Left renal pelvis (tissue), 4 donors: ENCODE results near the gene FBXW8. TPM values are rescaled to one million over a fixed set of nuclear protein-coding genes. Genes with fewer than 3 reads are reported as not detected.

Experiments used
- DNase-seq, 4 donors: peaks; one replicate each; pipeline ENCODE4 v3.0.0-alpha.2; 2013; ENCODE audit warnings: low read depth in 4 of 4, low spot score in 3 of 4
- polyA plus RNA-seq, 4 donors: library from polyadenylated mRNA; unstranded; fragments of 120-200 nt; gene quantifications; one replicate each; pipeline ENCODE4 v1.2.1, GENCODE V29; 2013; ENCODE audit not compliant: insufficient read length in 4 of 4

FBXW8 gene
- polyA plus RNA-seq, 4 donors, result 22.7 to 25.5 (median 23.8) TPM

- DNase-seq, result no peak
Measured at GRCh38 chr12:117033382-117034221, 122.9 kb downstream of the FBXW8 start.

GRCh38 chr12:117034249-117034648 is 123.5 kb downstream of the FBXW8 start:
- DNase-seq, result no peak

GRCh38 chr12:117034701-117035151 is 124.0 kb downstream of the FBXW8 start:
- DNase-seq, result no peak

DNA sequence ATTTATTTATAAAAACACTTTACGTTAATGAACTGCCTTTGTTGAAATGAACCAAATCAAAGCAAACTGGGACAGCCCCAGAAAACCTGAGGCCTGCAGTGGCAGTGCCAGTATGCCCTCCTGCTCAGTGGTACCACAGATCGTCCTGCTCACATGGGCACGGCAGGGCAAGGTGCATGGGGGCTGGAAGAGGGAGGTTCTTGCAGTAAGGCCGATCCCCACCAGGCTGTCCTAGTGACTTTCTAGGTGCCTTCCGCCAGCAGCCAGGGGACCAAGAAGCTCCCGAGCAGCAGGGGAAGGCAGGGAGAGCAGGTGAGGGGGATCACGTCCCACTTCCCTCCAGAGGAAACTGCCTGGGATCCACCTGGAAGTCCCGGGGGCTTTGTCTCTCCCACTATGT is 124.5 kb downstream of the FBXW8 start:
- DNase-seq, result no peak

GRCh38 chr12:117036046-117036445 is 125.3 kb downstream of the FBXW8 start:
- DNase-seq, result no peak

- DNase-seq, result no peak
Measured at GRCh38 chr12:117036547-117036946, 125.8 kb downstream of the FBXW8 start.

- no peak for DNase-seq
Measured at GRCh38 chr12:117037289-117038022, 126.7 kb downstream of the FBXW8 start.

- DNase-seq, result no peak
Measured at GRCh38 chr12:117038023-117038680, 127.4 kb downstream of the FBXW8 start.

- DNase-seq, result no peak
Measured at GRCh38 chr12:117038919-117039318, 128.2 kb downstream of the FBXW8 start.

- DNase-seq, result no peak
Measured at GRCh38 chr12:117039891-117040309, 129.2 kb downstream of the FBXW8 start.

DNA sequence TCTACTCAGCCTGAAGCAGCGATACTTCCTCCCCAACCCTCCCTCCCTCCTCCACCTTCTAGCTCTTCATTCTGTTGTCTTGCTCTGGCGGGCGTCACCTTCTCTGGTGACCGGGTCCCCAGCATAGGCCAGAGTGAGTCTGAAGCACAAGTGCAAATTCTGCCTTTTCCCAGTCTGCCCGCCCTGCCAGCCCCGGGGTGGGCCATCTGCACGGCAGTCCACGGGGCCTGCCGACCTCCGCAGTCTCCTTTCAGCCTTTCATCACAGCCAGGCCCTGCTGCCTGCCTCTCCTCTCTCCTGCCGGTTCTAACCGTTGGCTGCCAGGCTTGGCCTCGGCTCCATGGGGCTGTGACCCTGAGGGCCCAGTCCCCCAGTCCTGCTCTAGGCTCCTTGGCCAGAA is 129.7 kb downstream of the FBXW8 start:
- DNase-seq, result no peak

DNA sequence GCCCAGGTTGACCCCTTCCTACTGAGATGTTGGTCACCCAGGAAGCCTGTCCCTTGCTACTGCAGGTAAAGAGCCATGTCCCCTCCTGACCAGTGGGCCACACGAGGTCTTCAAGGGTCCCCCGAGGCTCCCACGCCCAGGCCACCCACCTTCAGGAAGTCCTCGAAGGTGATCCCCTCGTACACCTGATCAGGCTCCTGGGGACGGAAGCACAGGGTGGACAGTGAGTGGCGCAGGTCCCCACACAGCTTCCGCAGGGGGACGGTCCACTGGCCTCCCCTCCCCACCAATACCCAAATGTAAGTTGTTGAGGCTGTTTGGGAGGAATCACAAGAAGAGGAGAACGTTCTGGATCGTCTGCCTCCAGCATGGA is 131.0 kb downstream of the FBXW8 start:
- DNase-seq, result no peak

DNA sequence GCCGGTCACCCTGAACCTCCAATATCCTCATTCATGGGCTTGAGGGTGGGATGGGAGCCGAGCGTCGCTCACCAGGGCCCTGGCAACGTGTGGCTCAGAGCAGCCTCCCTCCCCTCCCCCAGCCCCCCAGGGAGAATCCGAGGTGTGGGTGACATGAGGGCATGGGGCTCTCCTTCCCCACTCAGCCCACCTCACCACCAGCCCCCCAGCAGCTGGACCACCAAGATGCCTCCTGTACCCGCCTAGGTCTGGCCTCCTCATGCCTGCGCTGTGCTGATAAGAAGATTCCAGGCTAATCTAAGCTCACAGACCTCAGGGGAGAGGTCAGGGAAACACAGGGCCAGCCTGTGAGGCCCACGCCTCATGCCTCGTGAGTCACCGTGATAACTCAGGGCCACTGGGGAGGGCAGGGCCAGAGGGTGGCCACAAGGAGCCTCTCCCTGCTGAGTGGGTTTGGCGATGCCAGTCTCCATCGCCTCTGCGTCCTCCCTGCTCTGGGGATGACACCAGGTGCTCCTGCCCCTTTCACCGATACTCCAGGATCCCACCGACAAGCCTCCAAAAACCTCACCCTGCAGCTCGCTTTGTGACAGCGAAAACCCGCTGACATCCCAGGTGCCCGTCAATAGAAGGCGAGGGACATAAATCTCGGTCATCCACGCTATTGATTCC is 131.6 kb downstream of the FBXW8 start:
- no peak for DNase-seq

DNA sequence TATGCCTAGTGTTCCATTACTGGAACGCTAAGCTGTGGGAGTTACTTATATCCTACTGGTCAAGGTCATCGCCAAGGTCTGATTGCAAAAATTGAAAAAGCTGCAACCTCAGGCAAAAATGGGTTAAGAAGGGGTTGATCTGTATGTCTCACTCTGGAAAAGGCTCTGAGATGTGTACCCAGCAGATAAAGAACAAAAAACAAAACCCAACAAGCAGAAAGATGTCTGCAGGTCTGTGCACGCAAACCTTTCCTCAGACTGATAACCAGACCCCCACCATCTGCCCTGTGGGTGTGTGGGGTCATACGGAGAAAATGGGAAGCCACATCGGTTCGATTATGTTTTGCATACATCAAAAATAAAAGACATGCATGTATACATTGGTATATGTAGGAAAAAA is 132.1 kb downstream of the FBXW8 start:
- DNase-seq, result no peak

DNA sequence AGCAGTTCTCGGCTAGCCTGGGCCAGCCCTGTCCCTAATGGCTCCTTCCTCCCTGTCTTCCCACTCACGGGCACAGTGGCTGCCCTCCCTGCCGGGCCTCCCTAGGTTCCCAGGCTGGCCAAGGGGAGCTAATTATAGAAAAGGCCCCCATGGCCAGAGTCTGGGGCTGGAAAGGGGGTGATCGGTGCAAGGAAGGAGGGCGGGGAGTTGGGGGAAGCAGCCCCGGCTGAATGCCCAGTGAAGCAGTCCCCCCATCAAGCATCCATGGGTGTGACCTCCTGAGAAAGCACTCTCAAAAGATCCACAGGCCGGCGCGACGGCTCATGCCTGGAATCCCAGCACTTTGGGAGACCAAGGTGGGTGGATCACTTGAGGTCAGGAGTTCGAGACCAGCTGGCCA is 133.6 kb downstream of the FBXW8 start:
- no peak for DNase-seq

DNA sequence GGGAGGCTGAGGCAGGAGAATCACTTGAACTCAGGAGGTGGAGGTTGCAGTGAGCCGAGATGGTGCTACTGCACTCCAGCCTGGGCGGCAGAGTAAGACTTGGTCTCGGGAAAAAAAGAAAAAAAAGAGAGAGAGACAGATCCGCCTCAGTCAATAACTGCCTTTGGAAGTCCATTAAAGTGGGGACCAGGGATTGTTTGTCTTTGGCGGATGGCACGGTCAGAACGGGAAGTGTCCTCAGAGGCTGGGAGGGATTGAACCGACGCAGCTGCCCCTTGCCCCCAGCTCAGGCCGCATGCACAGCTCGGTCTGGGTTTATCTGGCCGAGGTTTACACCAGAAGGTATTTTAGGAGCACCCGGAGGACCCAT is 134.0 kb downstream of the FBXW8 start:
- DNase-seq, result no peak

DNA sequence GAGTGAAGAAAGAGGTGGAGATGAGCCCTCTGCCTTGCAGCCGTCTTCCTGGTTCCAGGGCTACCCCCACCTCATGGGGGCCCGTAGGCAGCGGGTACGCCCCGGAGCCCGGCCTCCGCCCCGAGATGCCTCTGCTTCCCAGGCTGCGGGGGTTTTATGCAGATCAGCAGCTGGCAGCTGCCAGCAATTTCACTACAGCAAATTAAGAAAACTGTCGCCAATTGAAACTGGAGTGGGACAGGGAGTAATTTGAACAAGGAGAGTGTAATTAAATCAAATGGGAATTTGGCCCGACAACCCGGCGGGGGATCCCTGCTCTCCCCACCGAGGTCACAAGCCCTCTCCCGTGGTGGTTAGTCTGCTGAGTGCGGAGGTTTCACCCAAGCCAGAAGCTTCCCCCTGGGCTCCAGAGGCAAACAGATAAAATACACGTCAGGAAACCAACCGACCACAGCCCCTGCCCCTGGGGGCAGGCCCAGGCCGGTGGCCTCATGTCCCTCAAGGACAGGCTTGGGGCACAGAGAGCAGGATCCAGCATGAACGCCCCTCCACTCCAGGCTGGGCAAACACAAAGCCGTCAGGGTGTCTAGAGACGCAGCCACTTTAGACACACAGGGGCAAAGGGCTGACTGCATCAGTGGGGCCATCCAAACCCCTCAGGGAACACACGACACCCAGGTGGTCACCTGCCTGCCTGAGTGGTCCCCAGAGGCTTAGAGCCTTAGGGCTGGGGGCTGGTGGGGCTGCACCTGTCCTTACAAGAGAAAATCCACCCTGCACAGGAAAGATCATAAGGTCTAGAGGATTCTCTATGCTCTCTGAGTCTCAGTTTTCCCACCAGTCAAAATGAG is 134.6 kb downstream of the FBXW8 start:
- DNase-seq, result no peak

GRCh38 chr12:117046011-117046369 is 135.2 kb downstream of the FBXW8 start:
- DNase-seq, result no peak

GRCh38 chr12:117046425-117046824 is 135.7 kb downstream of the FBXW8 start:
- DNase-seq, result no peak

DNA sequence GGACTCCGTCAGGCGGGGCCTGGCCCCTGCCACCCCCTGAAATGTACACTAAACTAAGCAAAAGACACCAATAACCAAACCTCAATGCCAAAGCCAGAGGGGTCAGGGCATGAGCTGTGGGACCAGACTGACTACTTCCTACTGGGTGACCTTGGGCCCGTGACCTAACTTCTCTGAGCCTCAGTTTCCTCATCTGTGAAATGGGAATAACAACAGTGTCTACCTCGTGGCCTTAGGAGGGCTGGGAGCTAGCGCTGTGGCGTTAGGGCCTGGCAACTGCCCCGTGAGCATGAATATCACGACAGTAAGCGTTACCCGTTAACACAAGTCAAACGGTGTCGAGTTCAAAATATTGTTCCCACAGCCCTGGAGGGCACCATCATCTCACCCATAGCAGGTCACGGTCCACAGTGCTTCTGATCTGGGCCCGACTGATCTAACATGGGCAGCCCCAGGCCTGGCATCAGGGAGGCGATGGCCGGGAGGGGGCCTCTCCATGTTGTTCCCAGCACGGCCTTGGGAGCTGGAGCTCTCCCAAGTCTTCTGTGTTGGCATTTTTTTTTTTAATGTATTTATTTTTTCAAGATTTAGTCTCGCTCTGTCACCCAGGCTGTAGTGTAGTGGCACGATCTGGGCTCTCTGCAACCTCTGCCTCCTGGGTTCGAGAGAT is 136.2 kb downstream of the FBXW8 start:
- DNase-seq, result no peak
